ENCODE measurements around the gene FASN.

FASN gene

DNA sequence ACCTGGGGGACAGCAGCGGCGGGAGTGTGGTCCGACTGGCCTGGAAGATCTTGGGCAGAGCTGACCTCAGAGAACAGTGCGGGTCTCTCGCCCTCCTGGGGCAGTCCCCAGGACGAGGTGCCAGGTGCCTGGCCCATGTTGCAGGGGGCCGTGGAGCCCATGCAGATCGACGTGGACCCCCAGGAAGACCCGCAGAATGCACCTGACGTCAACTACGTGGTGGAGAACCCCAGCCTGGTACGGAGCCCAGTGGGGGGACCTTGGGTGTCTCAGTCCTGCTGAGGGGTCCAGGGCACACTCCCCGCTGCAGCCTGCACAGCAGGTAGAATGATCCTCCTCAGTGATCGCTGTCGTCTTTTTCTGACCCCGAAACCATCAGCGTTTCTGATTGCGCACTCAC, 44.9 kb downstream of the FASN start:
- peak overlapping the region; percentile 71 for H3K9ac ChIP-seq (ENCODE audit: low read length)
- no peaks in the 10 kb centered on the region for H3K9me3 ChIP-seq (ENCODE audit: insufficient read depth, low read length)
- peak overlapping the region; percentile 67 for H3K4me2 ChIP-seq (ENCODE audit: low read depth, low read length, poor library complexity, severe bottlenecking)
- H2AFZ ChIP-seq (ENCODE audit: low read depth, low read length, severe bottlenecking), result no peak overlapping the region
- H3K4me3 ChIP-seq (ENCODE audit: insufficient read depth, low read length, poor library complexity, severe bottlenecking), result no peak overlapping the region
- no peaks in the 10 kb centered on the region for H3K36me3 ChIP-seq (ENCODE audit: low read length)
- peaks cover 10% of the 10 kb centered on the region for H3K79me2 ChIP-seq (ENCODE audit: insufficient read depth, low read length)
- H3K9me2 ChIP-seq (replicated peaks; ENCODE audit: insufficient read depth, low read length), result no peaks in the 10 kb centered on the region
- no peaks in the 10 kb centered on the region for H3K27me3 ChIP-seq (ENCODE audit: low read length)
- no peaks in the 10 kb centered on the region for H4K20me1 ChIP-seq (ENCODE audit: low read depth, low read length)
- no peak overlapping the region for H3K27ac ChIP-seq (ENCODE audit: low read depth, low read length)
- TF ChIP-seq EZH2phosphoT487 (conservative IDR thresholded peaks at IDR 0.05; ENCODE audit: low read length), result no peak
- TF ChIP-seq, protein P1, sequence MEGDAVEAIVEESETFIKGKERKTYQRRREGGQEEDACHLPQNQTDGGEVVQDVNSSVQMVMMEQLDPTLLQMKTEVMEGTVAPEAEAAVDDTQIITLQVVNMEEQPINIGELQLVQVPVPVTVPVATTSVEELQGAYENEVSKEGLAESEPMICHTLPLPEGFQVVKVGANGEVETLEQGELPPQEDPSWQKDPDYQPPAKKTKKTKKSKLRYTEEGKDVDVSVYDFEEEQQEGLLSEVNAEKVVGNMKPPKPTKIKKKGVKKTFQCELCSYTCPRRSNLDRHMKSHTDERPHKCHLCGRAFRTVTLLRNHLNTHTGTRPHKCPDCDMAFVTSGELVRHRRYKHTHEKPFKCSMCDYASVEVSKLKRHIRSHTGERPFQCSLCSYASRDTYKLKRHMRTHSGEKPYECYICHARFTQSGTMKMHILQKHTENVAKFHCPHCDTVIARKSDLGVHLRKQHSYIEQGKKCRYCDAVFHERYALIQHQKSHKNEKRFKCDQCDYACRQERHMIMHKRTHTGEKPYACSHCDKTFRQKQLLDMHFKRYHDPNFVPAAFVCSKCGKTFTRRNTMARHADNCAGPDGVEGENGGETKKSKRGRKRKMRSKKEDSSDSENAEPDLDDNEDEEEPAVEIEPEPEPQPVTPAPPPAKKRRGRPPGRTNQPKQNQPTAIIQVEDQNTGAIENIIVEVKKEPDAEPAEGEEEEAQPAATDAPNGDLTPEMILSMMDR (IDR thresholded peaks at IDR 0.05; ENCODE audit: insufficient read depth, low read length, poor library complexity, severe bottlenecking), result no peak
- H3F3A ChIP-seq (ENCODE audit: insufficient read depth), result no peaks in the 10 kb centered on the region

DNA sequence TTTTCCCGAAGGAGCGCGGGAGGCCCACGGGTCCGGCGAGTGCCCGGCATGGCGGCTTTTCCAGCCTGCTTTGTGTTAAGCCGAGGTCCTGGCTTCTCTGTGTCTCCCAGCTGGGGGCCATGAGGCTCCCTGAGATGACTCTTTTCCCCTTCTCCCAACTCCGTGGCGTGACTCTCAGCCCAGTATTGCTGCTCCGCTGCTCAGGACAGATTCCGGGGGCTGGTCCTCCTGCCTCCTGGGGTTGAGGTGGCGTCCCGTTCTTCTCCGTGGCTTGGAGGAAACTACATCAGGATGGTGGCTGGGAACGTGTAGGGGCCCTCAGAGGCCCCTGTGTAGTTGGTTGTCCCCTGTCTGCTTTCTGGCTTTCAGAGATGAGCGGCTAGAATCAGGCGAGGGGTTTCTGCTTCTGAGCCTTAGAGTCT, 45.4 kb downstream of the FASN start:
- no peaks in the 10 kb centered on the region for H3K27me3 ChIP-seq (ENCODE audit: low read length)
- peak overlapping the region; percentile 71 for H3K9ac ChIP-seq (ENCODE audit: low read length)
- H3K4me3 ChIP-seq (ENCODE audit: insufficient read depth, low read length, poor library complexity, severe bottlenecking), result peak overlapping the region; percentile 96
- H4K20me1 ChIP-seq (ENCODE audit: low read depth, low read length), result no peaks in the 10 kb centered on the region
- peaks cover 10% of the 10 kb centered on the region for H3K79me2 ChIP-seq (ENCODE audit: insufficient read depth, low read length)
- H3K27ac ChIP-seq (ENCODE audit: low read depth, low read length), result no peak overlapping the region
- H3F3A ChIP-seq (ENCODE audit: insufficient read depth), result no peaks in the 10 kb centered on the region
- H3K36me3 ChIP-seq (ENCODE audit: low read length), result no peaks in the 10 kb centered on the region
- H3K4me2 ChIP-seq (ENCODE audit: low read depth, low read length, poor library complexity, severe bottlenecking), result peak overlapping the region; percentile 67
- H3K9me2 ChIP-seq (replicated peaks; ENCODE audit: insufficient read depth, low read length), result no peaks in the 10 kb centered on the region
- H2AFZ ChIP-seq (ENCODE audit: low read depth, low read length, severe bottlenecking), result no peak overlapping the region
- H3K9me3 ChIP-seq (ENCODE audit: insufficient read depth, low read length), result no peaks in the 10 kb centered on the region
- TF ChIP-seq, protein P1 (IDR thresholded peaks at IDR 0.05; ENCODE audit: insufficient read depth, low read length, poor library complexity, severe bottlenecking), result no peak

DNA sequence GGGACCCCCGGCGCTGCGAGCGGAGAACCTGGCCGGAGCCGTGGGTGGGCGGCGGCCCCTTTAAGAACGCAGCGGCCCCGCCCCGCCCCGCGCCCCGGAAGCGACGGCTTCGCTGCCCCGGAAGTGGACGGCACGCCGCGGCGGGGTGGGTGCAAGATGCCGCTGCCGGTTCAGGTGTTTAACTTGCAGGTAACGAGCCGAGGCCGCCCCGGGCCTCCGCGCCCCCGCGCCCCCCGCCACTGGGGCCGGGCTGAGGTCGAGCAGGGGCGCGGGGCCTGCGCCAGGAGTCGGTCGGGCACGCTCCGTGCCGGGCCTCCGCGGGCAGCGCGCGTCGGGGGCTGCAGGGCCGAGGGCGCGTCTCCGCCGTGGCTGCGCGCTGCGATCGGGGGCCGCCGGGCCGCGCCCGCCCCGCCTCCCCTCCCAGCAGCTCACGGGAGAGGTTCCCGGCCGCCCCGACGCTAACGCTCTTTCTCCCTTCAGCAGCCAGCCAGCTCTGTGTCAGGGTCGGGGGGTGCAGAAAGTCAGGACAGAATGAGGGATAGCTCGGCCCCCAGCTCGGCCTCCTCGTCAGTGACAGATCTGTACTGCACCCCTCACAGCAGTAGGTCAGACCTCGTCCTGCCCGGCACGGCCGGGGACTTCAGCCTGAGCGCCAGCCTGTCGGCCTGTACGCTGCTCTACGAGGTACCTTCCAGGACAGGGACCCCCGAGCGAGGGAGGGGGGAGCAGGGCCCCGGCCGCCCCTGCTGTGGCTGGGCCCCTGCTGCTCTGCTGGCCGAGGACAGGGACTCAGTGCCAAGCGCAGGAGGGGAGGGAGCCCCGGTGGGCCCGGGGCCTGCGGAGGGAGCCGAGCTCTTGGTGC, 46.0 kb downstream of the FASN start, which contains the start of the genes GPS1 and RFNG:
Gene GPS1, plus strand, starts transcription at position 123 of the 862 bp plus-strand sequence. Its CDS starts 34 bp downstream, at position 157.
Gene RFNG, minus strand, starts transcription at position 36 of the 862 bp plus-strand sequence. CDS start 45 bp downstream, outside the sequence.
- Histone ChIP-seq H3F3A (ENCODE audit: insufficient read depth) (no peaks in the 10 kb centered on the region), H3K79me2 (ENCODE audit: insufficient read depth, low read length) (peaks cover 10% of the 10 kb centered on the region), H3K4me3 (ENCODE audit: insufficient read depth, low read length, poor library complexity, severe bottlenecking) (peak within 1 kb of the TSS; percentile 96), H3K9ac (ENCODE audit: low read length) (peak within 1 kb of the TSS; percentile 71), H4K20me1 (ENCODE audit: low read depth, low read length) (no peaks in the 10 kb centered on the region), H2AFZ (ENCODE audit: low read depth, low read length, severe bottlenecking) (no peak within 1 kb of the TSS), H3K27ac (ENCODE audit: low read depth, low read length) (no peak within 1 kb of the TSS), H3K4me2 (ENCODE audit: low read depth, low read length, poor library complexity, severe bottlenecking) (peak within 1 kb of the TSS; percentile 67), H3K9me3 (ENCODE audit: insufficient read depth, low read length) (no peaks in the 10 kb centered on the region), H3K36me3 (ENCODE audit: low read length) (no peaks in the 10 kb centered on the region), H3K9me2 (replicated peaks; ENCODE audit: insufficient read depth, low read length) (no peaks in the 10 kb centered on the region), H3K27me3 (ENCODE audit: low read length) (no peaks in the 10 kb centered on the region)
- TF ChIP-seq EZH2phosphoT487 (conservative IDR thresholded peaks at IDR 0.05; ENCODE audit: low read length), result no peak
- TF ChIP-seq, protein P1 (IDR thresholded peaks at IDR 0.05; ENCODE audit: insufficient read depth, low read length, poor library complexity, severe bottlenecking), result no peak

All from SU-DHL-6 (cell line).